ENCODE results near the gene R3HDM4.

The R3HDM4 gene

GRCh38 chr19:875265-875879, 37.6 kb downstream of the R3HDM4 start:
- no peak for DNase-seq (ENCODE audit: low spot score)

- no peak for DNase-seq (ENCODE audit: low spot score)
Observed at GRCh38 chr19:873561-874041, 39.4 kb downstream of the R3HDM4 start.

- DNase-seq (ENCODE audit: low spot score), result peak; percentile 68
Observed at GRCh38 chr19:873084-873483, 39.9 kb downstream of the R3HDM4 start.

- peak; percentile 78 for DNase-seq (ENCODE audit: low spot score)
Observed at GRCh38 chr19:872266-872951, 40.6 kb downstream of the R3HDM4 start.

- DNase-seq (ENCODE audit: low spot score), result peak; percentile 62
Observed at GRCh38 chr19:871446-872265, 41.4 kb downstream of the R3HDM4 start.

- DNase-seq (ENCODE audit: low spot score), result no peak
Observed at GRCh38 chr19:870963-871401, 42.0 kb downstream of the R3HDM4 start.

- DNase-seq (ENCODE audit: low spot score), result no peak
Observed at GRCh38 chr19:870314-870713, 42.7 kb downstream of the R3HDM4 start.

- peak; percentile 89 for DNase-seq (ENCODE audit: low spot score)
Observed at GRCh38 chr19:869245-870177, 43.5 kb downstream of the R3HDM4 start.

- DNase-seq (ENCODE audit: low spot score), result no peak
Observed at GRCh38 chr19:868458-869244, 44.4 kb downstream of the R3HDM4 start.

- DNase-seq (ENCODE audit: low spot score), result no peak
Observed at GRCh38 chr19:867855-868457, 45.1 kb downstream of the R3HDM4 start.

GRCh38 chr19:867301-867793, 45.7 kb downstream of the R3HDM4 start:
- no peak for DNase-seq (ENCODE audit: low spot score)

- no peak for DNase-seq (ENCODE audit: low spot score)
Observed at GRCh38 chr19:866769-867300, 46.2 kb downstream of the R3HDM4 start.

GRCh38 chr19:863315-863620, 49.8 kb downstream of the R3HDM4 start:
- no peak for DNase-seq (ENCODE audit: low spot score)

GRCh38 chr19:862581-863314, 50.3 kb downstream of the R3HDM4 start:
- peak; percentile 45 for DNase-seq (ENCODE audit: low spot score)

- DNase-seq (ENCODE audit: low spot score), result peak; percentile 42
Observed at GRCh38 chr19:861756-862580, 51.1 kb downstream of the R3HDM4 start.

- no peak for DNase-seq (ENCODE audit: low spot score)
Observed at GRCh38 chr19:861141-861755, 51.8 kb downstream of the R3HDM4 start.

GRCh38 chr19:858868-859843, 53.9 kb downstream of the R3HDM4 start, which contains the start of gene CFD:
Gene CFD (plus strand): TSS chr19:859664. CDS start chr19:859690, 26 bp downstream.
- DNase-seq (ENCODE audit: low spot score), result peak; percentile 30

Measured in AG08395 (cell line).